CD14-positive monocyte (primary cell): ENCODE data around the gene RETREG2. TPM values are rescaled to one million over a fixed set of nuclear protein-coding genes. Genes with fewer than 3 reads are reported as not detected.
A peak's percentile ranks its signal among the peaks of the same experiment; 100 is the strongest.

Source experiments
- DNase-seq, 3 donors: peaks; one replicate each; pipeline ENCODE4 v3.0.0-alpha.2; 2011 to 2022
- H2AFZ ChIP-seq: 2 replicates; pipeline ENCODE4 v1.6.0; 2012; ENCODE audit warnings: mild to moderate bottlenecking, low read depth, low read length, inconsistent platforms; ENCODE audit not compliant: insufficient read depth, poor library complexity, severe bottlenecking
- H3K27ac ChIP-seq, 2 donors: 1 replicate in 1 of 2; 2 replicates in 1 of 2; pipeline ENCODE4 v1.5.1; 2012 to 2013; ENCODE audit warnings: low read length in 2 of 2, control low read depth in 1 of 2, inconsistent platforms in 1 of 2, low read depth in 1 of 2, mild to moderate bottlenecking in 1 of 2
- H3K27me3 ChIP-seq, 2 donors: one replicate each; pipeline versions ENCODE4 v1.6.0 to v1.6.1; 2011 to 2013; ENCODE audit warnings: low read length in 2 of 2; ENCODE audit not compliant: control insufficient read depth in 2 of 2, insufficient read depth in 2 of 2
- H3K36me3 ChIP-seq, 2 donors: replicated peaks in 1 of 2; 1 replicate in 1 of 2; 2 replicates in 1 of 2; pipeline versions ENCODE4 v1.5.1 to v1.6.1; 2012 to 2013; ENCODE audit warnings: low read length in 2 of 2, control low read depth in 1 of 2, inconsistent platforms in 1 of 2, mild to moderate bottlenecking in 1 of 2; ENCODE audit not compliant: insufficient read depth in 2 of 2, control insufficient read depth in 1 of 2
- H3K4me1 ChIP-seq, 2 donors: 1 replicate in 1 of 2; 2 replicates in 1 of 2; pipeline versions ENCODE4 v1.5.1 to v1.6.1; 2012 to 2013; ENCODE audit warnings: low read length in 2 of 2, control low read depth in 1 of 2, inconsistent platforms in 1 of 2, mild to moderate bottlenecking in 1 of 2, moderate library complexity in 1 of 2; ENCODE audit not compliant: insufficient read depth in 2 of 2, control insufficient read depth in 1 of 2
- H3K4me2 ChIP-seq: replicated peaks from 2 replicates; pipeline ENCODE3; 2012; ENCODE audit warnings: low read length, moderate library complexity, mild to moderate bottlenecking; ENCODE audit not compliant: poor library complexity, severe bottlenecking; ENCODE audit errors: extremely low read depth
- H3K4me3 ChIP-seq, 3 experiments: fragments of 200-600 bp in 1 of 3; sonication (generic) in 1 of 3; replicated peaks in 1 of 3; 1 replicate in 2 of 3; 2 replicates in 1 of 3; pipeline ENCODE4 v1.5.1; 2011 to 2013; ENCODE audit warnings: low read length in 3 of 3, mild to moderate bottlenecking in 3 of 3, control low read depth in 2 of 3, low read depth in 2 of 3, inconsistent platforms in 1 of 3, moderate library complexity in 1 of 3
- H3K79me2 ChIP-seq: 2 replicates; pipeline ENCODE4 v1.6.0; 2012; ENCODE audit warnings: mild to moderate bottlenecking, control low read depth, inconsistent platforms, low read length, moderate library complexity; ENCODE audit not compliant: insufficient read depth
- H3K9ac ChIP-seq: 2 replicates; pipeline ENCODE4 v1.6.0; 2017; ENCODE audit warnings: low read length, mild to moderate bottlenecking; ENCODE audit not compliant: insufficient read depth, poor library complexity, severe bottlenecking
- H3K9me3 ChIP-seq, 2 donors: replicated peaks in 1 of 2; 1 replicate in 1 of 2; 2 replicates in 1 of 2; pipeline versions ENCODE4 v1.5.1 to v1.6.1; 2012 to 2013; ENCODE audit warnings: low read length in 2 of 2, control low read depth in 1 of 2; ENCODE audit not compliant: control insufficient read depth in 1 of 2, insufficient read depth in 1 of 2
- H4K20me1 ChIP-seq: 2 replicates; pipeline ENCODE4 v1.6.0; 2012; ENCODE audit warnings: mild to moderate bottlenecking, low read length, control low read depth, moderate library complexity; ENCODE audit not compliant: insufficient read depth
- H3K27ac Mint-ChIP-seq, 7 donors: one replicate each; pipeline ENCODE4 v1.8.0; 2020; ENCODE audit warnings: mild to moderate bottlenecking in 7 of 7, mixed read lengths in 7 of 7, moderate library complexity in 6 of 7, inconsistent platforms in 2 of 7
- H3K27me3 Mint-ChIP-seq, 3 donors: one replicate each; pipeline ENCODE4 v1.8.0; 2021 to 2022; ENCODE audit warnings: low read depth in 3 of 3, mild to moderate bottlenecking in 3 of 3, mixed read lengths in 3 of 3, moderate library complexity in 3 of 3, inconsistent platforms in 1 of 3
- H3K36me3 Mint-ChIP-seq, 2 donors: one replicate each; pipeline ENCODE4 v1.8.0; 2020; ENCODE audit warnings: mixed read lengths in 2 of 2, inconsistent platforms in 1 of 2, mild to moderate bottlenecking in 1 of 2
- H3K4me1 Mint-ChIP-seq: one replicate; pipeline ENCODE4 v1.8.0; 2020; ENCODE audit warnings: mild to moderate bottlenecking, mixed read lengths
- H3K4me3 Mint-ChIP-seq, 2 donors: one replicate each; pipeline ENCODE4 v1.8.0; 2020; ENCODE audit warnings: mild to moderate bottlenecking in 2 of 2, mixed read lengths in 2 of 2, moderate library complexity in 1 of 2
- H3K9me3 Mint-ChIP-seq, 7 donors: one replicate each; pipeline ENCODE4 v1.8.0; 2020 to 2022; ENCODE audit warnings: mixed read lengths in 7 of 7, mild to moderate bottlenecking in 6 of 7, moderate library complexity in 6 of 7, inconsistent platforms in 2 of 7
- WGBS: methylation state at CpG from one replicate; pipeline ENCODE4 v1.1.5; 2013; ENCODE audit warnings: missing lambda C conversion rate; ENCODE audit not compliant: insufficient coverage; 5-methylcytosine and 5-hydroxymethylcytosine counted together
- intact Hi-C, 2 donors: fragments of 100-400 bp; cut with micrococcal nuclease; formaldehyde crosslinking; loops; one replicate each; pipeline versions ENCODE4 v1.15.0 to v1.15.1; 2023
- polyA plus RNA-seq, 3 donors: library from polyadenylated mRNA; depleted of rRNA in 1 of 3; unstranded in 2 of 3; stranded (reverse) in 1 of 3; fragments of 300-500 nt in 2 of 3; fragments of >200 nt in 1 of 3; fragmentation: Illumina TruSeq in 2 of 3; gene quantifications; 1 replicate in 2 of 3; 2 replicates in 1 of 3; pipeline ENCODE4 v1.2.3, GENCODE V29; 2012 to 2021
- TF ChIP-seq, protein P1 (sequence below): fragments of 200-600 bp; IDR thresholded peaks from one replicate; pipeline ENCODE4 v1.8.0; 2022; ENCODE audit warnings: antibody characterized with exemption, mild to moderate bottlenecking

The RETREG2 gene
- polyA plus RNA-seq, 3 donors: 37.7 to 60.9 (median 39.4) TPM

DNA sequence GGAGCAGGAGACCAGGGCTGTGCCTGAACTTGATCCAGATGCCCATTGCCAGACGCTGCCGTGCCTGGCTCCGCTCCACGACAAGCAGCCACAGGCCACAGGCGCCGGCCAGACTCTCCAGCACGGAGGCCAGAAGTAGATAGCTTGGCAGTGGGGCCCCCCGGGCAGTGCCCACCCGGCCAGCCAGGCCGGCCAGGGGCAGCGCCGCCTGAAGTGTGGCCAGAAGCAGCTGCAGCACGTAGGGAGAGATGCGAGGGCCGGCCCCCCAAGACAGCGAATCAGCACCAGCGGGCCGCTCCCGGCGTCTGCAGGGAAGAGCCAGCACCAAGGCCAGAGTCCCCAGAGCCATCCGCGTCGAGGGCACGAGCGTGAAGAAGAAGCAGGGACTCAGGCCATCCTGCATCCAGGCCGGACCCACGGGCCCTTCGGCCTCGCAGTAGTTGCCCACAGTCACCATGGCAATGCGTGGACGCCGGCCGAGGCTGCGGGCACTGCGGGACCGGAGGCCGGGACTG lies 40.2 kb downstream of the RETREG2 start:
- Mint-ChIP-seq H3K36me3 (peaks cover 53 to 61% of the 10 kb centered on the region in 2 donors), H3K4me1 (peaks cover 33% of the 10 kb centered on the region), H3K4me3 (peak overlapping the region; percentile 70 to 86), H3K27me3 (peaks cover 45 to 55% (median 46%) of the 10 kb centered on the region in 3 donors), H3K9me3 (peaks cover 0 to 15% (median 5%) of the 10 kb centered on the region in 7 donors), H3K27ac (peak overlapping the region; percentile 37 to 87 (median 80))
- TF ChIP-seq, protein P1, sequence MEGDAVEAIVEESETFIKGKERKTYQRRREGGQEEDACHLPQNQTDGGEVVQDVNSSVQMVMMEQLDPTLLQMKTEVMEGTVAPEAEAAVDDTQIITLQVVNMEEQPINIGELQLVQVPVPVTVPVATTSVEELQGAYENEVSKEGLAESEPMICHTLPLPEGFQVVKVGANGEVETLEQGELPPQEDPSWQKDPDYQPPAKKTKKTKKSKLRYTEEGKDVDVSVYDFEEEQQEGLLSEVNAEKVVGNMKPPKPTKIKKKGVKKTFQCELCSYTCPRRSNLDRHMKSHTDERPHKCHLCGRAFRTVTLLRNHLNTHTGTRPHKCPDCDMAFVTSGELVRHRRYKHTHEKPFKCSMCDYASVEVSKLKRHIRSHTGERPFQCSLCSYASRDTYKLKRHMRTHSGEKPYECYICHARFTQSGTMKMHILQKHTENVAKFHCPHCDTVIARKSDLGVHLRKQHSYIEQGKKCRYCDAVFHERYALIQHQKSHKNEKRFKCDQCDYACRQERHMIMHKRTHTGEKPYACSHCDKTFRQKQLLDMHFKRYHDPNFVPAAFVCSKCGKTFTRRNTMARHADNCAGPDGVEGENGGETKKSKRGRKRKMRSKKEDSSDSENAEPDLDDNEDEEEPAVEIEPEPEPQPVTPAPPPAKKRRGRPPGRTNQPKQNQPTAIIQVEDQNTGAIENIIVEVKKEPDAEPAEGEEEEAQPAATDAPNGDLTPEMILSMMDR: no peak
- peaks cover 0 to 45% of the 10 kb centered on the region in 2 donors for H3K27me3 ChIP-seq
- DNase-seq: peak in 2 of 3 donors; percentile 15 to 32
- H3K4me1 ChIP-seq: peaks cover 32 to 37% of the 10 kb centered on the region in 2 donors
- under 1% methylated on average over 37 of the region's 37 CpGs for WGBS
- H3K4me3 ChIP-seq: peak overlapping the region; percentile 38 to 79 (median 46)
- H3K79me2 ChIP-seq: no peaks in the 10 kb centered on the region
- H3K4me2 ChIP-seq: peak overlapping the region; percentile 98
- H3K27ac ChIP-seq: peak overlapping the region in 1 of 2 donors; percentile 36
- peaks cover 35 to 39% of the 10 kb centered on the region in 2 donors for H3K36me3 ChIP-seq
- peak overlapping the region; percentile 66 for H2AFZ ChIP-seq
- peaks cover 48% of the 10 kb centered on the region for H4K20me1 ChIP-seq
- intact Hi-C loops: loop anchor here (5.0 kb wide), 2 partner anchors 34 to 41 kb away; partner anchors contain the start of genes TUBA4A (in 2 of the 2), TUBA4B (in 2 of the 2), CNPPD1 (in 1 of the 2) and RETREG2 (in 1 of the 2)
- peak overlapping the region; percentile 46 for H3K9ac ChIP-seq
- peaks cover 0 to 5% of the 10 kb centered on the region in 2 donors for H3K9me3 ChIP-seq

DNA sequence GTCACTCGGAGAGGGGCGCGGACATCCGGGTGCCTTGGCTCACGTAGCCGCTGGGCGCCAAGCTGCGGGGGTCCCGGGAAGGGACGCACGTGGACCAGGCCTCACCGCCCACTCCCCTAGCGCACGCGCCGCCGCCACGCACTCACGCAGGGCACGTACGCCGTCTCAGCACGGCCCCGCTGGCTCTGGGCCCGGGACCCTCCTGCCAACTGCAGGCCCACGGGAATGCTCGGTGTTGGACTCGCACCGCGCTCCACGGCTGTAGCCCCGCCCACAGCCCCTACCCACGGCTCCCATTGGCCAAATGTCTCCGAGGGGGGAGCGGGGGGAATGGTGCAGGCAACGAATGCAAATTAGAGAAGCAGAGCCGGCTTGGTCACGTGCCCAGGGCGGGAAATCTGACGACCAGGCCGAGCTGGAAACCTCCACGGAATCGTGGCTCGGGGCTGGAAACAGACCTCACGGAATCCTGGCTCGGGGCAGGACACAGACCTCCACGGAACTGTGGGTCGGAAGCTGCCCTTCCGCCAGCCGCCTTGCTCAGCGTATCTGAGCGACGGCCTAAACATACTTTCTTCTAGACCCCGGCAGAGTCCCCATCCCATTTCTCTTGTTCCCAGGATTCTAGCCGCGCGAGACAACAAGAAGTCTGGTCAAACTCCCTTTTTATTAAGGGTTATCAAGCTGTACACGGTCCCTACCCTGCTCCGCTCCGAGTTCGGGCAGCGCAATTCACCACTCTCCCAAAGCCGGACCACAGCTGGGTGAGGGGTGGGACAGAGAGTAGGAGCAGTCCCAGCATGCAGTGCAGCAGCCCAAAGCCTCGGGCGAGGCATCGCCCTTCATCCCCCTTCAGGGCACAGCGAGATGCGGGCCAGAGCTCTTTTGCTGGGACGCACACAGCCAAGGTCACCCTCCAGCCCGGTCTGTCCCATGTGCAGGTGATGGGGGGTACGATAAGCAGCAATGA lies 40.9 kb downstream of the RETREG2 start, which contains the start of gene ABCB6:
TSS of gene ABCB6 (minus strand) at position 227 of the 970 bp plus-strand sequence. CDS start 285 bp downstream, outside the sequence.
- Mint-ChIP-seq H3K27ac (peak within 1 kb of the TSS; percentile 37 to 87 (median 80)), H3K4me1 (peaks cover 33% of the 10 kb centered on the region), H3K9me3 (peaks cover 0 to 19% (median 9%) of the 10 kb centered on the region in 7 donors), H3K27me3 (peaks cover 49 to 62% (median 50%) of the 10 kb centered on the region in 3 donors), H3K36me3 (peaks cover 57 to 64% of the 10 kb centered on the region in 2 donors), H3K4me3 (peak within 1 kb of the TSS; percentile 70 to 86)
- Histone ChIP-seq H2AFZ (peak within 1 kb of the TSS; percentile 66), H3K9ac (peak within 1 kb of the TSS; percentile 46), H3K4me3 (peak within 1 kb of the TSS; percentile 38 to 79 (median 46)), H3K79me2 (no peaks in the 10 kb centered on the region), H3K9me3 (peaks cover 0 to 5% of the 10 kb centered on the region in 2 donors), H4K20me1 (peaks cover 56% of the 10 kb centered on the region), H3K27me3 (peaks cover 0 to 53% of the 10 kb centered on the region in 2 donors), H3K27ac (peak within 1 kb of the TSS in 1 of 2 donors; percentile 36), H3K36me3 (peaks cover 42 to 47% of the 10 kb centered on the region in 2 donors), H3K4me1 (peaks cover 32 to 37% of the 10 kb centered on the region in 2 donors), H3K4me2 (peak within 1 kb of the TSS; percentile 98)
- peak; percentile 76 to 84 (median 78) for DNase-seq
- 6% methylated on average over 52 of the region's 71 CpGs for WGBS
- TF ChIP-seq, protein P1: no peak
- intact Hi-C loops: loop anchor here (5.0 kb wide), 2 partner anchors 33 to 42 kb away; partner anchors contain the start of genes TUBA4A (in 2 of the 2), TUBA4B (in 2 of the 2), CNPPD1 (in 1 of the 2) and RETREG2 (in 1 of the 2)
